GM19193 (cell line): ENCODE results near the gene CREB1.

Experiments used
- POLR2A ChIP-seq: IDR thresholded peaks from 4 replicates; pipeline ENCODE4 v1.6.1; 2011; ENCODE audit not compliant: insufficient read depth, insufficient read length; ENCODE audit errors: extremely low read depth

Gene CREB1

DNA sequence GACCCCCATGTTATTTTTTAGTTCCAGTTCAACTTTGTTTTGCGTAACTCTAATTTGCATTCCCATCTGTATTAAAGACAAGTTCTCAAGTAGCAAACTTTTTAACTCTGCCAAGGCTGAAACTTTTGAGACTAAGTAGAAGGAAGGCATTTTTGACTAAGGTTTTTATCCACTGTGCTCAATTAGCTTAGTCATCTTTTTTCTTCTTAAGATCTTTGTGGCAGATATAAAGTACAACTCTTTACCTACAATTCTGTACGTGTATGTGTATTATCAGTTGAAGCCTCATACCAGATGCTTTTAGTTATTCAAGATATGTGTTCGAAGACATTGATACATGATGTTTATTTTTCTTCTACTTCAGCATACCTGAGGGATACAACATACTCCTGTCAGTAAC is 41.6 kb downstream of the CREB1 start:
- TF ChIP-seq POLR2A: no peak

- no peak for TF ChIP-seq POLR2A
These were observed 55.2 kb downstream of the CREB1 start for GRCh38 chr2:207584952-207585351.

- no peak for TF ChIP-seq POLR2A
These were observed 57.5 kb downstream of the CREB1 start for GRCh38 chr2:207587305-207587704.

GRCh38 chr2:207589143-207589542 is 59.4 kb downstream of the CREB1 start:
- TF ChIP-seq POLR2A: no peak

GRCh38 chr2:207593277-207593676 is 63.5 kb downstream of the CREB1 start:
- no peak for TF ChIP-seq POLR2A

DNA sequence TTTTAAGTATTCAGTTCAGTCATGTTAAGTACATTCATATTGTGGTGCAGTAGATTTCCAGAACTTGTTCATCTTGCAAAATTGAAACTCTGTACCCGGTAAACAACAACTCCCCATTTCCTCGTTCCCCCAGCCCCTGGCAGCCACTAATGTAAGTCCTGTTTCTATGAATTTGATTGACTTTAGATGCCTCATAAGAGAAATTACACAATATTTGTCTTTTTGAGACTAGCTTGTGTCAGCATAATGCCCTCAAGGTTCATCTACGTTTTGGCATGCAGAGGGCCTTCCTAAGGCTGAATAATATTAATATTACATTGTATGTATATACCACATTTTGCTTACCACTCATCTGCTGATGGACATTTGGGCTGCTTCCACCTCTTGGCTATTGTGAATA is 64.5 kb downstream of the CREB1 start:
- TF ChIP-seq POLR2A: no peak

- TF ChIP-seq POLR2A: no peak
These were observed 65.0 kb downstream of the CREB1 start for GRCh38 chr2:207594731-207595130.

GRCh38 chr2:207599636-207600035 is 69.9 kb downstream of the CREB1 start:
- no peak for TF ChIP-seq POLR2A

DNA sequence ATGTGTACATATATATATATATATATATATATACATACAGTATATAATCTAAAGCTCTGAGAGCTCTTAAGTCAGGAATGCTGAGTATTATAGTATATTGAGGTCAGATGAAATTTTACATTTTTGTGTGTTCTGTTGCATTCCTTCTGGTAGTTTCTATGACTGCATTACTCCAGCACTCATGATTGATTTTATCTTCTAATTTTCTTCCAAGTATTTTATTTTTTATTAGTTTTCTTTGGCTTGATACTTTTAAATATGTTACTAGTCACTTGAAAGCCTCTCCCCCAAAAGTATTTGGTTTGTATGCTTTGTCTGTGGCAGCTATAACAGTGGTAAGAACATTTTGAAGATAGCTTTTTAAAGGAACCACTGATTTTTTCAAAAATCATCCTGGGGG is 70.5 kb downstream of the CREB1 start:
- TF ChIP-seq POLR2A: no peak

GRCh38 chr2:207601774-207602173 is 72.0 kb downstream of the CREB1 start:
- TF ChIP-seq POLR2A: no peak

GRCh38 chr2:207603486-207603885 is 73.7 kb downstream of the CREB1 start:
- TF ChIP-seq POLR2A: no peak

- no peak for TF ChIP-seq POLR2A
These were observed 76.6 kb downstream of the CREB1 start for GRCh38 chr2:207606399-207606798.

- TF ChIP-seq POLR2A: no peak
These were observed 77.1 kb downstream of the CREB1 start for GRCh38 chr2:207606829-207607228.

GRCh38 chr2:207612714-207613113 is 83.0 kb downstream of the CREB1 start:
- TF ChIP-seq POLR2A: no peak

DNA sequence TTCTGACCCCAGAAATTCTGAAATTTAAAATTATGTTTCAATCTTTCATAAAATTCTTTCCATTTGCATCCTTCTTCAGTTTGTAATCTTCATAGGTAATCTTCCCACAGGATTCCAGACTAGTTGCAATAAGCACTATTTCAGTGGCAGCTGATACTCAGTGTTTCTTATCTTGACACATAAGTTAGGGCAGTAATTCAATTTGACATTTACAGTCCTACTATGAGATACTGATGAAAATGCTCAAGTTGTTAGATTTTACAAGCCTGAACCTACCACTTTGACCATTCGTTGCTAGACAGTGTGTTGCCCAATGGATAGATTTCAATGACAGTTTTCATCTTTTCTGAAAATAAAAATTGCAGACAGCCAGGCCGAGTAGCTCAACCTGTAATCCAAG is 85.1 kb downstream of the CREB1 start:
- TF ChIP-seq POLR2A: no peak

DNA sequence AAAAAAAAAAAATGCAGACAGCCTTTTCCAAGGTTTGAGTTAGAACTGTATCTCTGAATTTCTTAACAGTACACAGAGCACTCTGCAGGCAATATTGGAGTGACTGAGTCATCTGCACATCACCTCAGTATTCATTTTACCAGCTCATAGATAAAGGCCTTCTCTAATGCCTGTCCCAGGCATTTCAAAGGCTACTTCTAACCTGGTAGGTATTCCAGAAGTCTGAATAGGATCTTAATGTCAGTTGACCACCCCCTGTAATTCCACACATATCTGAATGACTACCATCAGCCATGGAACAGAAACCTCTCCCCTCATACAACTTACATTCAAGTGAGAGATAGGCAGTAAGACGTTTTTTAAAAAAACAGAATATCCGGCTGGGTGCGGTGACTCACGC is 86.4 kb downstream of the CREB1 start:
- no peak for TF ChIP-seq POLR2A

- no peak for TF ChIP-seq POLR2A
These were observed 87.4 kb downstream of the CREB1 start for GRCh38 chr2:207617011-207617671.
